HG03064 (cell line): Measurements from ENCODE around the gene FUT7.

Experiments used
- ATAC-seq: cut with Tn5 transposase; IDR thresholded peaks from one replicate; pipeline ENCODE4 v1.9.1; 2021; ENCODE audit warnings: low read depth; ENCODE audit not compliant: unreplicated experiment

Gene FUT7

DNA sequence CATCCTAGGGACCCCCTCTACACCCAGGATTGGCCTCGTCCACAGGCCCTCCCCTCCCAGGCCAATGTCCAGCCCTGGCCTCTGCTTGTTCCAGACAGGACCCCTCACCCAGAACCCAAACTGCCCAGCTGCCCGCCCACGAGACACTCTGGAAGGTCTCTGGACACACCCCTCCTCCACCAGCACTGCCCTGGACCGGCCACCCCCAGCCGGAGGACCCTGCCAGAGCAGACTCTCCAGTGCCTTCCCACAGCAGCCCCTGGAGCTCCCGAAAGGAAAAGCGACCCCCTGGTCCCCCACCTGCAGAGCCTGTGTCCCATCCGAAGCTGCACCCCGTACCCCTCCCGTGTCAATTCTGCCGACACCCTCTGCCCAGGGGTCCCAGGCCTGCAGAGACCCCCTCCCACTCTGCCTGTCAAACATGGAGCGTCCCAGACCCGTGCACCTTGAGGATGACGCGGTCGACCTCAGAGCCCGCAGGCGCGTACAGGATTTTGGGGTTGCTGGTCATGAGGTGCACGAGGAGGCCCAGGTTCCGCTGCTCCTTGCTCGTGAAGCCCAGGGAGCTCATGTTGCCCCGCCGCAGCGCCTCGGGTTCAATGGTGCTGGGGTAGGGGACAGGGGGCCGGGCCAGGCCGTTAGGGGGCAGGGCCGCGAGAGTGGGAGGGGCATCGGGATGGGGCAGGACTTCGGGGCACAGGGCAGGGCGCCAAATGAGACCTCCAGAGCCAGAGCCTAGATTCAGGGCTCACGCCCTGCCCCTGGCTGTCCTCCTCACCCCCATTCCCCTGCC is 11.8 kb downstream of the FUT7 start:
- ATAC-seq, result no peak

GRCh38 chr9:137018761-137019559 is 12.9 kb downstream of the FUT7 start:
- no peak for ATAC-seq

- ATAC-seq, result no peak
Observed at GRCh38 chr9:137017791-137018497, 13.9 kb downstream of the FUT7 start.

- no peak for ATAC-seq
Observed at GRCh38 chr9:137017071-137017470, 14.8 kb downstream of the FUT7 start.

DNA sequence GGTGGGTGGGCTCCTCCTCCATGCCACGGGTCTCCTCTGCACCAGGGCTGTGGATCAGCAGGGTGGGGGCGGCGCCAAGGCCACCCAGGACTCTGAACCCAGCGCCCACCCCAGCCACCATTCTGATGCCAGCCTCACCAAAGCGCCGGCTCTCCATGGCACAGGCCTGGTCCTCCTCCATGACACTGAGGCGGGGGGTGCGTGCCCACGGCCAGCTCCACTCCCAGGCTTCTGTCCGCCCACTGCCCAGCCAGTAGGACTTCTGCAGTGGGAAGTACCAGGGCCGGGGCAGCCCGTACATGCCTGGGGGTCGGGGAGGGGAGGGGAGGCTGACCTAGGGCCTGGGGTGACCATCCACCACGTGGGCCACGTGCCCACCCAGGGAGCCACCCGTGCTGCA is 15.5 kb downstream of the FUT7 start:
- ATAC-seq, result no peak

GRCh38 chr9:137015976-137016375 is 15.9 kb downstream of the FUT7 start:
- ATAC-seq, result no peak

DNA sequence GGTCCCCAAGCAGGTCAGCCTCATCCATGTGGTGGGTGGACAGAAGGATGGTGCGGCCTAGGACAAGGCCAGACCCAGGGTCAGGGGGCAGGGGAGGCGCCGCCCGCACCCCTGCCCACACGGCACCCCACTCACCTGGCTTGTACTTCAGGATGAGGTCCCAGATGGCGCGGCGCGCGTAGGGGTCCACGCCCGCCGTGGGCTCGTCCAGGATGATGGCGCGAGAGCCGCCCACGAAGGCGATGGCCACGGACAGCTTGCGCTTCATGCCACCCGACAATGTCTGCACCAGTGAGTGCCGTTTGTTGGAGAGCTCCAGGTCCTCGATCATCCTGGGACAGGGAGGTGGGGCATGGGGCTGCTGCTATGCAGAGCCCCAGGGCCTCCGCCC is 16.4 kb downstream of the FUT7 start:
- no peak for ATAC-seq

- ATAC-seq, result no peak
Observed at GRCh38 chr9:137014776-137015539, 16.9 kb downstream of the FUT7 start.

- ATAC-seq, result no peak
Observed at GRCh38 chr9:137014166-137014565, 17.7 kb downstream of the FUT7 start.

DNA sequence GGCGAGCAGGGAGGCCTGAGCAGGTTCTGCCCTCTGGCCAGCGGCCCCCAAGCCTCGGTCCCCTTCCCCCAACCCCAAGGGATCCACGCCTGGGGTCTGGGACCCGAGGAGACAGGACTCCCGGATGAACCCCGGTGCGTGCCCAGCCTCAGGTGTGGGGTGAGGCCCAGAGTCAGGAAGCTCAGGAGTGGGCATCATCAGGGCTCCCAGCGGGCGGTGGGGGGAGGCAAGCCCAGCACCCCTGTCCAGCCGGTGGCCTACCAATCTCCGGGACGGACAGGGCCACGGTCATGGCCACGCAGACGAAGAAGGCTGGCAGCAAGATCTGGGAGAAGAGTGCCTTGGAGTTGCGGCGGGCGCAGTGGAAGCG is 18.3 kb downstream of the FUT7 start:
- no peak for ATAC-seq

DNA sequence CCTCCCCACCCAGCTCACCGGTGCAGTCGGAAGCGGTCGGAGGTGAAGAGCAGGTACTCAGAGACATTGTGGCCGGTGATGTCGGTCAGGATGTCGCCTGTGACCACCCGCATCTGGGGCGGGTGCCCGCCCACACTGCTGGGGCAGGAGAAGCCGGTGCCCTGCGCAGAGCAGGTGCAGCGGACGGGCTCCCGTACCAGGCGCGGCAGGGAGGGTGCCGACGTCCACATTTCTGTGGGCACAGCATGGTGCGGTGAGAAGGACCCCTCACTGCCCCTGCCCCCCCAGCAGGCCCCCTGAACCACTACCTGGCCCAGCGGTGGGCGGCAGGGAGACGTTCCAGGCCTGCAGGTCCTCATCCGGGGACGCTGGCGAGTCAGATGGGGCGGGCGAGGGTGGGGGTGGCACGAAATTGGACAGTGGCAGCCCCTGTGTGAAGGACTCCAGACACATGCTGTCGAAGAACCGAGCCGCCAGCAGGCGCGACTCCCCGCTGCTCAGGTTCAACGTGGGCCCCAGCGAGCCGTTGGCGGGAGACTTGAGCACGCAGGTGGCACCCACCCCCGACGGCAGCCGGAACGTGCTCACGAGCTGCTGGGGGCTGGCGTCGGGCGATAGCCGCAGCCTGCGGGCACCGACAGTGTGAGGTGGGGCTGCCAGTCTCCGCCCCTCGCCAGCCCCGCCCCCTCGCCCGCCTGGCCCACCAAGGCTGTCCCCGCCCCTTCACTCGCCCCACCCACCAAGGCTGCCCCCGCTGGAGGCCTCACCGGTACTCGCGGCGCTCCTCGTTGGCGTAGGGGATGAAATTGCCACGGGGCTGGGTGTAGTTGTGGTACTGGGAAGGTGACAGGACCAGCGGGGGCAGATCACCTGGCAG is 19.0 kb downstream of the FUT7 start:
- no peak for ATAC-seq

GRCh38 chr9:137011907-137012675 is 19.8 kb downstream of the FUT7 start:
- no peak for ATAC-seq

GRCh38 chr9:137011156-137011555 is 20.7 kb downstream of the FUT7 start:
- no peak for ATAC-seq

GRCh38 chr9:137009938-137010732 is 21.8 kb downstream of the FUT7 start:
- no peak for ATAC-seq

DNA sequence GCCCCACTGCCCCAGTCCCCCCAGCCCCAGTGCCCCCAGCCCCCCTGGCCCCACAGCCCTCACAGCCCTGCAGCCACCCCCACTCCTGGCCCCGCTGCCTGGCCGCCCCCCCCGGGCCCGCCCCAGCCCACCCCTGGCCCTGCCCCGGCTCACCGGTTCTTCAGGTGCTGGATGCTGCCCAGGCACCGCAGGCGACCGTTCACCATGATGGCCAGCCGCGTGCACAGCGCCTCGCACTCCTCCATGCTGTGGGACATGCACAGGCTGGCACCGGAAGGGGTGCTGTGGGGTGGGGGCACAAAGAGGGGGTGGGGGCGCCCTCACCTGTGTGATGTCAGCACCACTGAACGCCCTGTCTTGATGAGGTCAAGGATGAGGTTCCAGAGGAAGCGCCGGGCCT is 22.7 kb downstream of the FUT7 start:
- ATAC-seq, result no peak

DNA sequence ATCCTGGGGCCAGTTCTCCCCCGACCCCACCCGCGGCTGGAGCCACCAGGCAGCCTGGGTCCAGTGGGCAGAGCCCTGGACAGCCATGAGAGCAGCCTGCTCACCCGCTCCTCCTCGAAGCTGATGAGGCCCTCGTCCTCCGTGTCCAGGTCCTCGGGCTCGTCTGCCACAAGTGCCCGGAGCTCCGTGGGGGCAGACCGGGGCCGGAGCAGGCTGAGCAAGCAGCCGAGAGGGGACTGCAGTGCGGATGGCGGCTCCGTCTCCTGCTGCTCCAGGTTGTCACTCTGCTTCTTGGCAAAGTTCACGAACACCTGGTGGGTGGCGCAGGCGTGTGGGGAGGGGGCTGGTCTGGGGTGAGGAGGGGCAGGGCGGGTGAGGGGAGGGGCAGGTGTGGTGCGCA is 23.6 kb downstream of the FUT7 start:
- no peak for ATAC-seq

DNA sequence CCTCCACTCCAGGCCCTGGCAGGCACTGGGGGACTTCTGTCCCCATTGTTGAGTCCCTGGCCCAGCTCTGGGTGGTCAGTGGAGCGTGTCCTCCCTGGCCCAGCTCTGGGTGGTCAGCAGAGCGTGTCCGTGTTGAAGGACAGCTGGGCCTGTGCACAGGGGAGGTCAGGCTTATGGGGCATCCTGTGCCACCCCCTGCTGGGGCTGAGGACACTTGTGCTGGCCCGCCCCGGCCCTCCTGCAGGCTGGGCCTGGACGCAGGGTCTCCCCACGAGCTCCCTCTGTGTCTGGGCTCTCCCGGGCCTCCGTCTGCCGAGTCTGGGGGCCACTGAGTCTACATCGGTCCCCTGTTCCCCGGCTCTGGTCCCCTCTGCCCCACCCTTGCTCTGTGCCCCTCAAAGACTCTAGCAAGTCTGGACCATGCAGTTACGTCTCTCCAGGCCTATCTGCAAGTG is 24.0 kb downstream of the FUT7 start:
- ATAC-seq, result no peak
